ENCODE results near the gene MRPS10.

GRCh38 chr6:42177514-42178364 is 39.9 kb downstream of the MRPS10 start:
- TF ChIP-seq EZH2 (IDR thresholded peaks at IDR 0.05; ENCODE audit: insufficient read depth, poor library complexity, severe bottlenecking): no peak
- TF ChIP-seq EZH2phosphoT487 (IDR thresholded peaks at IDR 0.05; ENCODE audit: insufficient read depth, low read depth): no peak
